Astrocyte (in vitro differentiated cells and primary cell): ENCODE data around the gene MIGA1. TPM values are rescaled to one million over a fixed set of nuclear protein-coding genes. Genes with fewer than 3 reads are reported as not detected.
"Not testable (repeated sequence)": the region's sequence is repeated elsewhere in the genome, so short reads cannot be mapped to it uniquely, and the experiment has no call there.

ENCODE experiments used
- DNase-seq: peaks from one replicate; pipeline ENCODE4 v3.0.0-alpha.2; 2010; ENCODE audit warnings: low read depth
- FAIRE-seq: peaks from 2 replicates; lab custom pipeline; 2011; peaks lifted over from hg19 to GRCh38; lab: Jason Lieb, UNC
- H2AFZ ChIP-seq: 2 replicates; pipeline ENCODE4 v1.6.0; 2012; ENCODE audit warnings: low read depth, low read length, inconsistent platforms
- H3K27ac ChIP-seq: 2 replicates; pipeline ENCODE4 v1.5.1; 2011; ENCODE audit warnings: low read depth, low read length, inconsistent platforms
- H3K27me3 ChIP-seq: 2 replicates; pipeline ENCODE4 v1.6.0; 2011; ENCODE audit warnings: low read length, inconsistent platforms; ENCODE audit not compliant: insufficient read depth
- H3K36me3 ChIP-seq: 2 replicates; pipeline ENCODE4 v1.5.1; 2011; ENCODE audit warnings: low read length, inconsistent platforms; ENCODE audit not compliant: insufficient read depth
- H3K4me1 ChIP-seq: 2 replicates; pipeline ENCODE4 v1.5.1; 2011; ENCODE audit warnings: low read length, inconsistent platforms; ENCODE audit not compliant: insufficient read depth
- H3K4me2 ChIP-seq: 2 replicates; pipeline ENCODE4 v1.6.0; 2012; ENCODE audit warnings: low read length, inconsistent platforms
- H3K4me3 ChIP-seq: 2 replicates; pipeline ENCODE4 v1.5.1; 2011; ENCODE audit warnings: low read depth, mild to moderate bottlenecking, low read length, inconsistent platforms; ENCODE audit not compliant: insufficient read depth
- H3K79me2 ChIP-seq: 2 replicates; pipeline ENCODE4 v1.6.0; 2012; ENCODE audit warnings: mild to moderate bottlenecking, low read length, inconsistent platforms; ENCODE audit not compliant: insufficient read depth
- H3K9ac ChIP-seq: 2 replicates; pipeline ENCODE4 v1.6.0; 2012; ENCODE audit warnings: mild to moderate bottlenecking, low read length, inconsistent platforms
- H3K9me3 ChIP-seq: 2 replicates; pipeline ENCODE4 v1.5.1; 2012; ENCODE audit warnings: low read depth, mild to moderate bottlenecking, low read length, inconsistent platforms; ENCODE audit not compliant: insufficient read depth
- H4K20me1 ChIP-seq: 2 replicates; pipeline ENCODE4 v1.6.0; 2012; ENCODE audit warnings: low read length, inconsistent platforms; ENCODE audit not compliant: insufficient read depth
- H3K27ac Mint-ChIP-seq: one replicate; pipeline ENCODE4 v1.8.0; 2021; ENCODE audit warnings: mild to moderate bottlenecking, mixed read lengths; ENCODE audit not compliant: unreplicated experiment
- H3K27me3 Mint-ChIP-seq: one replicate; pipeline ENCODE4 v1.8.0; 2021; ENCODE audit warnings: low read depth, mixed read lengths; ENCODE audit not compliant: unreplicated experiment
- H3K36me3 Mint-ChIP-seq: one replicate; pipeline ENCODE4 v1.8.0; 2021; ENCODE audit warnings: low read depth, mixed read lengths; ENCODE audit not compliant: unreplicated experiment
- H3K4me1 Mint-ChIP-seq: one replicate; pipeline ENCODE4 v1.8.0; 2021; ENCODE audit warnings: low read depth, mixed read lengths; ENCODE audit not compliant: unreplicated experiment
- H3K4me3 Mint-ChIP-seq: one replicate; pipeline ENCODE4 v1.8.0; 2021; ENCODE audit warnings: mild to moderate bottlenecking, moderate library complexity, mixed read lengths; ENCODE audit not compliant: unreplicated experiment
- H3K9me3 Mint-ChIP-seq: one replicate; pipeline ENCODE4 v1.8.0; 2021; ENCODE audit warnings: mild to moderate bottlenecking, mixed read lengths; ENCODE audit not compliant: unreplicated experiment
- CTCF ChIP-seq: IDR thresholded peaks from 2 replicates; pipeline ENCODE4 v1.5.1; 2011; ENCODE audit warnings: low read depth, mild to moderate bottlenecking, inconsistent platforms, low read length, moderate library complexity; ENCODE audit not compliant: insufficient read depth
- EZH2 ChIP-seq: IDR thresholded peaks from 2 replicates; pipeline ENCODE4 v1.6.1; 2012; ENCODE audit warnings: mild to moderate bottlenecking, low read length, inconsistent platforms; ENCODE audit not compliant: insufficient read depth
- total RNA-seq: library from RNA; stranded (reverse); gene quantifications from 2 replicates; pipeline ENCODE4 v1.2.1, GENCODE V29; 2021

The MIGA1 gene
- total RNA-seq, 1 donor from 2014 or later, result 17.7 TPM

- Histone ChIP-seq H3K4me2 (no peak overlapping the region), H3K9ac (no peak overlapping the region), H3K27ac (no peak overlapping the region), H3K27me3 (no peaks in the 10 kb centered on the region), H3K4me1 (peaks cover 6% of the 10 kb centered on the region), H3K79me2 (no peaks in the 10 kb centered on the region), H3K4me3 (no peak overlapping the region), H3K9me3 (no peaks in the 10 kb centered on the region), H2AFZ (no peak overlapping the region), H4K20me1 (no peaks in the 10 kb centered on the region), H3K36me3 (peaks cover 6% of the 10 kb centered on the region)
- DNase-seq, result no peak
- Mint-ChIP-seq H3K4me3 (no peak overlapping the region), H3K27me3 (no peaks in the 10 kb centered on the region), H3K27ac (no peak overlapping the region), H3K4me1 (peaks cover 11% of the 10 kb centered on the region), H3K36me3 (peaks cover 8% of the 10 kb centered on the region), H3K9me3 (no peaks in the 10 kb centered on the region)
- no peak for TF ChIP-seq CTCF
- TF ChIP-seq EZH2, result no peak
- no peak for FAIRE-seq
Measured at GRCh38 chr1:77824694-77825093, 45.2 kb downstream of the MIGA1 start.

- FAIRE-seq (peak; percentile 82), DNase-seq (peak; percentile 75)
- no peaks in the 10 kb centered on the region for H3K79me2 ChIP-seq
- no peaks in the 10 kb centered on the region for H3K9me3 ChIP-seq
- no peaks in the 10 kb centered on the region for H3K27me3 ChIP-seq
- H3K4me3 ChIP-seq, result no peak overlapping the region
- TF ChIP-seq CTCF (peak; percentile 24), EZH2 (no peak)
- peaks cover 7% of the 10 kb centered on the region for H3K36me3 Mint-ChIP-seq
- no peaks in the 10 kb centered on the region for H3K27me3 Mint-ChIP-seq
- H3K9me3 Mint-ChIP-seq, result no peaks in the 10 kb centered on the region
- H3K9ac ChIP-seq, result no peak overlapping the region
- no peak overlapping the region for H3K27ac ChIP-seq
- H3K36me3 ChIP-seq, result peaks cover 4% of the 10 kb centered on the region
- H4K20me1 ChIP-seq, result no peaks in the 10 kb centered on the region
- peaks cover 6% of the 10 kb centered on the region for H3K4me1 ChIP-seq
- H3K27ac Mint-ChIP-seq, result no peak overlapping the region
- no peak overlapping the region for H3K4me3 Mint-ChIP-seq
- no peak overlapping the region for H2AFZ ChIP-seq
- H3K4me1 Mint-ChIP-seq, result peaks cover 11% of the 10 kb centered on the region
- no peak overlapping the region for H3K4me2 ChIP-seq
Measured at GRCh38 chr1:77825131-77825709, 45.8 kb downstream of the MIGA1 start.

- not testable (repeated sequence) for H3K79me2 ChIP-seq, H3K9me3 ChIP-seq, H3K9me3 Mint-ChIP-seq, H2AFZ ChIP-seq, FAIRE-seq, H3K36me3 ChIP-seq, H3K4me2 ChIP-seq, H3K4me3 Mint-ChIP-seq, H3K27me3 ChIP-seq, H4K20me1 ChIP-seq, H3K27ac ChIP-seq, H3K36me3 Mint-ChIP-seq, H3K4me3 ChIP-seq, H3K27ac Mint-ChIP-seq, H3K27me3 Mint-ChIP-seq, H3K9ac ChIP-seq, DNase-seq
- peaks cover 18% of the 10 kb centered on the region for H3K4me1 ChIP-seq
- peaks cover 12% of the 10 kb centered on the region for H3K4me1 Mint-ChIP-seq
Measured at GRCh38 chr1:77826851-77827250, 47.4 kb downstream of the MIGA1 start.
